ENCODE measurements around the gene CLDN1. TPM values are rescaled to one million over a fixed set of nuclear protein-coding genes. Genes with fewer than 3 reads are reported as not detected.

The CLDN1 gene
- total and polyA plus RNA-seq, 4 donors, result 1.6 to 4.5 (median 1.8) TPM

- ATAC-seq (ENCODE audit: low FRiP score) (no peak), DNase-seq (no peak)
- no peak overlapping the region for H3K4me3 ChIP-seq (ENCODE audit: low read length in 2 of 2)
- H3K27ac ChIP-seq (ENCODE audit: low read depth in 1 of 2, low read length in 2 of 2), result no peak overlapping the region
- H3K27me3 ChIP-seq (ENCODE audit: control insufficient read depth in 1 of 2, insufficient read depth in 2 of 2, low read length in 1 of 2), result no peaks in the 10 kb centered on the region
- H3K9me3 ChIP-seq (ENCODE audit: control insufficient read depth, low read length), result no peaks in the 10 kb centered on the region
- intact Hi-C loops (cut with DNase I), result no loop called here
- no peaks in the 10 kb centered on the region for H3K36me3 ChIP-seq (ENCODE audit: control insufficient read depth in 1 of 2, insufficient read depth in 2 of 2, low read length in 1 of 2)
- H3K4me1 ChIP-seq (ENCODE audit: control insufficient read depth in 1 of 2, insufficient read depth in 2 of 2, low read length in 2 of 2), result no peaks in the 10 kb centered on the region
These were observed 16.5 kb upstream of the CLDN1 start for GRCh38 chr3:190338717-190339116.

- ATAC-seq (ENCODE audit: low FRiP score) (no peak), DNase-seq (no peak)
- Histone ChIP-seq H3K9me3 (ENCODE audit: control insufficient read depth, low read length) (no peaks in the 10 kb centered on the region), H3K27ac (ENCODE audit: low read depth in 1 of 2, low read length in 2 of 2) (no peak overlapping the region), H3K36me3 (ENCODE audit: control insufficient read depth in 1 of 2, insufficient read depth in 2 of 2, low read length in 1 of 2) (no peaks in the 10 kb centered on the region), H3K4me3 (ENCODE audit: low read length in 2 of 2) (no peak overlapping the region), H3K4me1 (ENCODE audit: control insufficient read depth in 1 of 2, insufficient read depth in 2 of 2, low read length in 2 of 2) (no peaks in the 10 kb centered on the region), H3K27me3 (ENCODE audit: control insufficient read depth in 1 of 2, insufficient read depth in 2 of 2, low read length in 1 of 2) (no peaks in the 10 kb centered on the region)
- intact Hi-C loops (cut with DNase I), result no loop called here
- WGBS, 2 donors, result 97% methylated on average over 5 of the region's 5 CpGs
These were observed 15.1 kb upstream of the CLDN1 start for GRCh38 chr3:190337301-190337700.

GRCh38 chr3:190336516-190337189 is 14.4 kb upstream of the CLDN1 start:
- Histone ChIP-seq H3K27me3 (ENCODE audit: control insufficient read depth in 1 of 2, insufficient read depth in 2 of 2, low read length in 1 of 2) (no peaks in the 10 kb centered on the region), H3K27ac (ENCODE audit: low read depth in 1 of 2, low read length in 2 of 2) (no peak overlapping the region), H3K36me3 (ENCODE audit: control insufficient read depth in 1 of 2, insufficient read depth in 2 of 2, low read length in 1 of 2) (no peaks in the 10 kb centered on the region), H3K9me3 (ENCODE audit: control insufficient read depth, low read length) (no peaks in the 10 kb centered on the region), H3K4me1 (ENCODE audit: control insufficient read depth in 1 of 2, insufficient read depth in 2 of 2, low read length in 2 of 2) (no peaks in the 10 kb centered on the region), H3K4me3 (ENCODE audit: low read length in 2 of 2) (no peak overlapping the region)
- intact Hi-C loops (cut with DNase I), result no loop called here
- DNase-seq (no peak), ATAC-seq (ENCODE audit: low FRiP score) (no peak)
- WGBS, 2 donors, result 80 to 82% methylated on average over 3 of the region's 3 CpGs

GRCh38 chr3:190333961-190334360 is 11.7 kb upstream of the CLDN1 start:
- 84 to 90% methylated on average over 1 of the region's 1 CpG for WGBS, 2 donors
- Histone ChIP-seq H3K27me3 (ENCODE audit: control insufficient read depth in 1 of 2, insufficient read depth in 2 of 2, low read length in 1 of 2) (no peaks in the 10 kb centered on the region), H3K4me1 (ENCODE audit: control insufficient read depth in 1 of 2, insufficient read depth in 2 of 2, low read length in 2 of 2) (no peaks in the 10 kb centered on the region), H3K36me3 (ENCODE audit: control insufficient read depth in 1 of 2, insufficient read depth in 2 of 2, low read length in 1 of 2) (no peaks in the 10 kb centered on the region), H3K9me3 (ENCODE audit: control insufficient read depth, low read length) (no peaks in the 10 kb centered on the region), H3K27ac (ENCODE audit: low read depth in 1 of 2, low read length in 2 of 2) (no peak overlapping the region), H3K4me3 (ENCODE audit: low read length in 2 of 2) (no peak overlapping the region)
- DNase-seq (no peak), ATAC-seq (ENCODE audit: low FRiP score) (no peak)
- intact Hi-C loops (cut with DNase I), result no loop called here

GRCh38 chr3:190330936-190331734 is 8.9 kb upstream of the CLDN1 start:
- H3K27ac ChIP-seq (ENCODE audit: low read depth in 1 of 2, low read length in 2 of 2), result no peak overlapping the region
- intact Hi-C loops (cut with DNase I), result no loop called here
- H3K27me3 ChIP-seq (ENCODE audit: control insufficient read depth in 1 of 2, insufficient read depth in 2 of 2, low read length in 1 of 2), result no peaks in the 10 kb centered on the region
- H3K36me3 ChIP-seq (ENCODE audit: control insufficient read depth in 1 of 2, insufficient read depth in 2 of 2, low read length in 1 of 2), result no peaks in the 10 kb centered on the region
- no peaks in the 10 kb centered on the region for H3K9me3 ChIP-seq (ENCODE audit: control insufficient read depth, low read length)
- ATAC-seq (ENCODE audit: low FRiP score) (no peak), DNase-seq (no peak)
- WGBS, 2 donors, result 95% methylated on average over 3 of the region's 3 CpGs
- no peak overlapping the region for H3K4me3 ChIP-seq (ENCODE audit: low read length in 2 of 2)
- no peaks in the 10 kb centered on the region for H3K4me1 ChIP-seq (ENCODE audit: control insufficient read depth in 1 of 2, insufficient read depth in 2 of 2, low read length in 2 of 2)

GRCh38 chr3:190326930-190327329 is 4.7 kb upstream of the CLDN1 start:
- Histone ChIP-seq H3K4me1 (ENCODE audit: control insufficient read depth in 1 of 2, insufficient read depth in 2 of 2, low read length in 2 of 2) (no peaks in the 10 kb centered on the region), H3K9me3 (ENCODE audit: control insufficient read depth, low read length) (no peaks in the 10 kb centered on the region), H3K4me3 (ENCODE audit: low read length in 2 of 2) (no peak overlapping the region), H3K27me3 (ENCODE audit: control insufficient read depth in 1 of 2, insufficient read depth in 2 of 2, low read length in 1 of 2) (no peaks in the 10 kb centered on the region), H3K27ac (ENCODE audit: low read depth in 1 of 2, low read length in 2 of 2) (no peak overlapping the region), H3K36me3 (ENCODE audit: control insufficient read depth in 1 of 2, insufficient read depth in 2 of 2, low read length in 1 of 2) (no peaks in the 10 kb centered on the region)
- ATAC-seq (ENCODE audit: low FRiP score) (peak; percentile 73), DNase-seq (no peak)
- 1 to 4% methylated on average over 4 of the region's 4 CpGs for WGBS, 2 donors
- intact Hi-C loops (cut with DNase I), result no loop called here

- no peak overlapping the region for H3K27ac ChIP-seq (ENCODE audit: low read depth in 1 of 2, low read length in 2 of 2)
- DNase-seq, result no peak
- no peaks in the 10 kb centered on the region for H3K36me3 ChIP-seq (ENCODE audit: control insufficient read depth in 1 of 2, insufficient read depth in 2 of 2, low read length in 1 of 2)
- WGBS, 2 donors, result 75 to 97% methylated on average over 4 of the region's 4 CpGs
- H3K27me3 ChIP-seq (ENCODE audit: control insufficient read depth in 1 of 2, insufficient read depth in 2 of 2, low read length in 1 of 2), result no peaks in the 10 kb centered on the region
- no peaks in the 10 kb centered on the region for H3K9me3 ChIP-seq (ENCODE audit: control insufficient read depth, low read length)
- no peak for ATAC-seq (ENCODE audit: low FRiP score)
- no peak overlapping the region for H3K4me3 ChIP-seq (ENCODE audit: low read length in 2 of 2)
- H3K4me1 ChIP-seq (ENCODE audit: control insufficient read depth in 1 of 2, insufficient read depth in 2 of 2, low read length in 2 of 2), result no peaks in the 10 kb centered on the region
- intact Hi-C loops (cut with DNase I), result no loop called here
These were observed 4.1 kb upstream of the CLDN1 start for GRCh38 chr3:190326361-190326760.

- WGBS, 2 donors, result 66 to 94% methylated on average over 1 of the region's 1 CpG
- H3K4me3 ChIP-seq (ENCODE audit: low read length in 2 of 2), result no peak overlapping the region
- intact Hi-C loops (cut with DNase I), result no loop called here
- H3K9me3 ChIP-seq (ENCODE audit: control insufficient read depth, low read length), result no peaks in the 10 kb centered on the region
- no peaks in the 10 kb centered on the region for H3K27me3 ChIP-seq (ENCODE audit: control insufficient read depth in 1 of 2, insufficient read depth in 2 of 2, low read length in 1 of 2)
- H3K4me1 ChIP-seq (ENCODE audit: control insufficient read depth in 1 of 2, insufficient read depth in 2 of 2, low read length in 2 of 2), result no peaks in the 10 kb centered on the region
- DNase-seq (no peak), ATAC-seq (ENCODE audit: low FRiP score) (no peak)
- H3K27ac ChIP-seq (ENCODE audit: low read depth in 1 of 2, low read length in 2 of 2), result no peak overlapping the region
- H3K36me3 ChIP-seq (ENCODE audit: control insufficient read depth in 1 of 2, insufficient read depth in 2 of 2, low read length in 1 of 2), result no peaks in the 10 kb centered on the region
These were observed 3.7 kb upstream of the CLDN1 start for GRCh38 chr3:190325923-190326322.

- ATAC-seq (ENCODE audit: low FRiP score), result peak; percentile 57
- Histone ChIP-seq H3K4me1 (ENCODE audit: control insufficient read depth in 1 of 2, insufficient read depth in 2 of 2, low read length in 2 of 2) (no peaks in the 10 kb centered on the region), H3K27me3 (ENCODE audit: control insufficient read depth in 1 of 2, insufficient read depth in 2 of 2, low read length in 1 of 2) (no peaks in the 10 kb centered on the region), H3K4me3 (ENCODE audit: low read length in 2 of 2) (no peak overlapping the region), H3K36me3 (ENCODE audit: control insufficient read depth in 1 of 2, insufficient read depth in 2 of 2, low read length in 1 of 2) (no peaks in the 10 kb centered on the region), H3K9me3 (ENCODE audit: control insufficient read depth, low read length) (no peaks in the 10 kb centered on the region), H3K27ac (ENCODE audit: low read depth in 1 of 2, low read length in 2 of 2) (no peak overlapping the region)
- WGBS, 2 donors, result 24 to 65% methylated on average over 8 of the region's 8 CpGs
- intact Hi-C loops (cut with DNase I), result loop anchor here (2.0 to 5.0 kb wide), 3 partner anchors 96 to 361 kb away; no protein-coding TSS in a partner anchor
- peak in 1 of 2 donors; percentile 50 for DNase-seq
These were observed 990 bp upstream of the CLDN1 start for GRCh38 chr3:190323246-190323626.

Measured in aorta (tissue), 5 donors.